GM10266 (cell line): Measurements from ENCODE around the gene UBTF.

Experiments used
- DNase-seq: peaks from one replicate; pipeline ENCODE4 v3.0.0; 2012; ENCODE audit errors: extremely low spot score
- TF ChIP-seq, protein P1 (sequence below): IDR thresholded peaks from 2 replicates; pipeline ENCODE4 v1.5.1; 2012; ENCODE audit warnings: mild to moderate bottlenecking, low read depth; ENCODE audit not compliant: control insufficient read depth, insufficient read depth; ENCODE audit errors: missing control alignments

UBTF gene

DNA sequence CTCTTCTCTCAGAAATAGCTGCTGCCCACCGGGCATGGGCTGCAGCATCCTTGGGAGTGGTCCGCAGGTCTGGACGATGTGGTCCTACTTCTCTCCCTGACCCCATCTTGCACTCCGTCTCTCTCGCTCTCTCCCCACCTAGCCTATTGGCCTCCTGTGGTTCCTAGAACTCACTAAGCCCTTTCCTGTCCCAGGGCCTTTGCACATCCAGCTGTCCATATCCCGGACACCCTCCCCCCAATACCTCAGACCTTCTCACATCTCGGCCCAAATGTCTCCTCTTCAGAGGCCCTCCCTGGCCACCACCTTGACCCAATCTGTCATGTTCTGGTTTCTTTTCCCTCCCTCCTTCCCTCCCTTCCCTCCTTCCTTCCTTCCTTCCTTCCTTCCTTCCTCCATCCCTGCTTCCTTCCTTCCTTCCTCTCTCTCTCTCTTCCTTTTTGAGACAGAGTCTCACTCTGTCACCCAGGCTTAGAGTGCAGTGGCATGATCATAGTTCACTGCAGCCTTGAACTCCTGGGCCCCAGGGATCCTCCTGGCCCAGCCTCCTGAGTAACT lies 43.9 kb upstream of the UBTF start:
- no peak for DNase-seq
- TF ChIP-seq, protein P1, sequence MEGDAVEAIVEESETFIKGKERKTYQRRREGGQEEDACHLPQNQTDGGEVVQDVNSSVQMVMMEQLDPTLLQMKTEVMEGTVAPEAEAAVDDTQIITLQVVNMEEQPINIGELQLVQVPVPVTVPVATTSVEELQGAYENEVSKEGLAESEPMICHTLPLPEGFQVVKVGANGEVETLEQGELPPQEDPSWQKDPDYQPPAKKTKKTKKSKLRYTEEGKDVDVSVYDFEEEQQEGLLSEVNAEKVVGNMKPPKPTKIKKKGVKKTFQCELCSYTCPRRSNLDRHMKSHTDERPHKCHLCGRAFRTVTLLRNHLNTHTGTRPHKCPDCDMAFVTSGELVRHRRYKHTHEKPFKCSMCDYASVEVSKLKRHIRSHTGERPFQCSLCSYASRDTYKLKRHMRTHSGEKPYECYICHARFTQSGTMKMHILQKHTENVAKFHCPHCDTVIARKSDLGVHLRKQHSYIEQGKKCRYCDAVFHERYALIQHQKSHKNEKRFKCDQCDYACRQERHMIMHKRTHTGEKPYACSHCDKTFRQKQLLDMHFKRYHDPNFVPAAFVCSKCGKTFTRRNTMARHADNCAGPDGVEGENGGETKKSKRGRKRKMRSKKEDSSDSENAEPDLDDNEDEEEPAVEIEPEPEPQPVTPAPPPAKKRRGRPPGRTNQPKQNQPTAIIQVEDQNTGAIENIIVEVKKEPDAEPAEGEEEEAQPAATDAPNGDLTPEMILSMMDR = no peak

- TF ChIP-seq, protein P1 = no peak
- no peak for DNase-seq
These were observed 43.3 kb upstream of the UBTF start for GRCh38 chr17:44262654-44263225.

GRCh38 chr17:44260296-44260695 lies 40.8 kb upstream of the UBTF start:
- DNase-seq = no peak
- TF ChIP-seq, protein P1 = no peak

GRCh38 chr17:44258811-44259351 lies 39.4 kb upstream of the UBTF start:
- TF ChIP-seq, protein P1 = no peak
- DNase-seq = no peak

DNA sequence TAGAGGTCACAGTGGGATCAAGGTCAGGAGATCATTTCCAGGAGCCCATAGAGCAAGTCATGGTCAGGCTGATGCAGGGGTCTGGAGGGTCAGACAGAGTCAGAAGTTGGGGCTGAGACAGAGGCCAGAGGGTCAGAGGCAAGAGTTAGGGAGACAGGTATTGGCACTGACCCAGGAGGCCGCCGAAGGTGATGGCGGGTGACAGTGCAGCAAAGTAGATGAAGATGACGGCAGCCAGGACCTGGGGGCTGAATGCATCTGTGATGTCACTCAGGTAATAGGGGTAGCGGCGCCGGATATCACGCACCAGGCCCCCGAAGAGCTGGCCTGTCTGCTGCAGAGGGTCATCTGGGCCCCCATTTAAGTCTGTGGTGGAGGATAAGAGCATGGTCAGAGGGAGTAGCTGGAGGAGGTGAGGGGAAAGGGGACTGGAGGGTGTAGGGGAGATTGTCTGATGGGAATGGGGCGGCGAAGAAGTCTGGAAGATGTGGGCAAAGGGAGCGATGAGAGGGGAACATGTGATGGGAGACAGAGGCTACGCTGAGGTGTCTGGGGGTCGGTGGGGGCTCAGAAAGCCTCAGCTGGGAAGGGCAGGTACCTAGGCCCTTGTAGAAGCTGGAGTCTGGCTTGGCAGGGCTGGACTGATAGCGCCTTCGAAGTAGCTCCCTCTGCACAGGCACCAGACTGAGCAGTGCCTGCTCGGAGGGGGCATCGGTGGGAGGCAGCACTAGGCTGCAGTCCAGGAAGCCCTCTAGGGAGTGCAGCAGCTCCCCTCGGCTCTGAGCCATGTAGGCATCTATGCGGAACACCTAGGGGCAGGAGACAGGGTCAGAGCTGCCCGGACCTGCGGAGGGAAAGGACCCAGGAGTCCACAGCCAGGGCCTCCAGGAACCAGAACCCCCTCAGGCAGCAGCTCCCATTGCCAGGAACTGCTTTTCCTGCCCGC lies 38.6 kb upstream of the UBTF start:
- TF ChIP-seq, protein P1 = no peak
- DNase-seq = no peak

GRCh38 chr17:44256671-44257070 lies 37.2 kb upstream of the UBTF start:
- TF ChIP-seq, protein P1 = no peak
- no peak for DNase-seq

GRCh38 chr17:44255915-44256314 lies 36.4 kb upstream of the UBTF start:
- DNase-seq = no peak
- TF ChIP-seq, protein P1 = no peak
